ENCODE measurements around the gene MXRA8. TPM values are rescaled to one million over a fixed set of nuclear protein-coding genes. Genes with fewer than 3 reads are reported as not detected.
A peak's percentile ranks its signal among the peaks of the same experiment; 100 is the strongest.

Gene MXRA8
- total and polyA plus RNA-seq, 9 of the 15 experiments (the other 6 are each of a cell fraction or from before 2014, with no cell fraction given): 0.66 to 11.3 (median 6.3) TPM

DNA sequence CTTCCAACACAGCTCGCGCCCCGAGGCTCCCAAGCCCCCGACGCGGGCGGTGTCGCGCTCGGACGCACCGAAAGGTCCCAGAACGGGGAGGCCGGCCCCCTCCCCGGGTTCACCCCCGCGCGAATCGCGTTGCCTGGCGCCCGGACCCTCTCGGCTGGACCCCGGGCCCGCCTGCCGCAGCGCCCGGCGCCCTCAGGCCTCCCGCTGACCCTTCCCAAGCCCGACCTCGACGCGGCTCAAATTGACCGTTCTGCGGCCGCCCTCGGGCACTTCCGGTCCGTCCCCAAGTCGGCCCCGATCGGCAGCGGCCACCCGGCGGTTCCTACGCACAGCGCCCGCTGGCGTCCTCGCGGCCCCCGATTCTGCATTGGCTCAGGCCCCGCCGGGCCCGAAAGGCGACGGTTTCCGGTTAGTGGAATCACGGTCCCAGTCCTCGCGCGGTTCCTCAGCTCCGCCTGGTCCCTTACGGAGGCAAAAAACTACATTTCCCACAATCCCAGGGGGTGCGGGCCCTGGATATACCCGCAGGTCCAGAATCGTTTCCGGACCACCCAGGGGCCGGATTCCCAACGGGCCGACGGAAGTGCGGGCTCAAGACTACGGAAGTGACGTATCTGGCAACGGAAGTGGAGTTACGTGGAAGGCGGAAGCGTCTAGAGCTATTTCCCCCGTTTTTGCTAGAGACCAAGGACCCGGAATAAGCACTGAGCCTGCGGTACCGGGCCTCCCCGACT is 16.7 kb upstream of the MXRA8 start, which contains the start of gene AURKAIP1 (continued):
- TF ChIP-seq, protein P1, sequence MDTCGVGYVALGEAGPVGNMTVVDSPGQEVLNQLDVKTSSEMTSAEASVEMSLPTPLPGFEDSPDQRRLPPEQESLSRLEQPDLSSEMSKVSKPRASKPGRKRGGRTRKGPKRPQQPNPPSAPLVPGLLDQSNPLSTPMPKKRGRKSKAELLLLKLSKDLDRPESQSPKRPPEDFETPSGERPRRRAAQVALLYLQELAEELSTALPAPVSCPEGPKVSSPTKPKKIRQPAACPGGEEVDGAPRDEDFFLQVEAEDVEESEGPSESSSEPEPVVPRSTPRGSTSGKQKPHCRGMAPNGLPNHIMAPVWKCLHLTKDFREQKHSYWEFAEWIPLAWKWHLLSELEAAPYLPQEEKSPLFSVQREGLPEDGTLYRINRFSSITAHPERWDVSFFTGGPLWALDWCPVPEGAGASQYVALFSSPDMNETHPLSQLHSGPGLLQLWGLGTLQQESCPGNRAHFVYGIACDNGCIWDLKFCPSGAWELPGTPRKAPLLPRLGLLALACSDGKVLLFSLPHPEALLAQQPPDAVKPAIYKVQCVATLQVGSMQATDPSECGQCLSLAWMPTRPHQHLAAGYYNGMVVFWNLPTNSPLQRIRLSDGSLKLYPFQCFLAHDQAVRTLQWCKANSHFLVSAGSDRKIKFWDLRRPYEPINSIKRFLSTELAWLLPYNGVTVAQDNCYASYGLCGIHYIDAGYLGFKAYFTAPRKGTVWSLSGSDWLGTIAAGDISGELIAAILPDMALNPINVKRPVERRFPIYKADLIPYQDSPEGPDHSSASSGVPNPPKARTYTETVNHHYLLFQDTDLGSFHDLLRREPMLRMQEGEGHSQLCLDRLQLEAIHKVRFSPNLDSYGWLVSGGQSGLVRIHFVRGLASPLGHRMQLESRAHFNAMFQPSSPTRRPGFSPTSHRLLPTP (IDR thresholded peaks at IDR 0.05; ENCODE audit: borderline replicate concordance, extremely low read depth, insufficient read length): peak; percentile 12
- TF ChIP-seq MYBL2 (IDR thresholded peaks at IDR 0.05; ENCODE audit: low read depth) (no peak; the same call in 1 of the 2 replicates), MYBL2 (CRISPR knock-in tag; IDR thresholded peaks at IDR 0.05; ENCODE audit: borderline replicate concordance) (no peak), NBN (IDR thresholded peaks at IDR 0.05; ENCODE audit: low read depth) (peak; percentile 89), YBX1 (IDR thresholded peaks at IDR 0.05) (no peak), ZBTB1 (CRISPR knock-in tag; IDR thresholded peaks at IDR 0.05; ENCODE audit: borderline replicate concordance, low read depth) (peak; percentile 83), MCM3 (IDR thresholded peaks at IDR 0.05) (no peak), RFX7 (CRISPR knock-in tag; IDR thresholded peaks at IDR 0.05) (no peak), TARDBP (IDR thresholded peaks at IDR 0.05) (peak; percentile 95), PHB2 (IDR thresholded peaks at IDR 0.05; ENCODE audit: low read depth) (no peak)
- TF ChIP-seq, protein P2, sequence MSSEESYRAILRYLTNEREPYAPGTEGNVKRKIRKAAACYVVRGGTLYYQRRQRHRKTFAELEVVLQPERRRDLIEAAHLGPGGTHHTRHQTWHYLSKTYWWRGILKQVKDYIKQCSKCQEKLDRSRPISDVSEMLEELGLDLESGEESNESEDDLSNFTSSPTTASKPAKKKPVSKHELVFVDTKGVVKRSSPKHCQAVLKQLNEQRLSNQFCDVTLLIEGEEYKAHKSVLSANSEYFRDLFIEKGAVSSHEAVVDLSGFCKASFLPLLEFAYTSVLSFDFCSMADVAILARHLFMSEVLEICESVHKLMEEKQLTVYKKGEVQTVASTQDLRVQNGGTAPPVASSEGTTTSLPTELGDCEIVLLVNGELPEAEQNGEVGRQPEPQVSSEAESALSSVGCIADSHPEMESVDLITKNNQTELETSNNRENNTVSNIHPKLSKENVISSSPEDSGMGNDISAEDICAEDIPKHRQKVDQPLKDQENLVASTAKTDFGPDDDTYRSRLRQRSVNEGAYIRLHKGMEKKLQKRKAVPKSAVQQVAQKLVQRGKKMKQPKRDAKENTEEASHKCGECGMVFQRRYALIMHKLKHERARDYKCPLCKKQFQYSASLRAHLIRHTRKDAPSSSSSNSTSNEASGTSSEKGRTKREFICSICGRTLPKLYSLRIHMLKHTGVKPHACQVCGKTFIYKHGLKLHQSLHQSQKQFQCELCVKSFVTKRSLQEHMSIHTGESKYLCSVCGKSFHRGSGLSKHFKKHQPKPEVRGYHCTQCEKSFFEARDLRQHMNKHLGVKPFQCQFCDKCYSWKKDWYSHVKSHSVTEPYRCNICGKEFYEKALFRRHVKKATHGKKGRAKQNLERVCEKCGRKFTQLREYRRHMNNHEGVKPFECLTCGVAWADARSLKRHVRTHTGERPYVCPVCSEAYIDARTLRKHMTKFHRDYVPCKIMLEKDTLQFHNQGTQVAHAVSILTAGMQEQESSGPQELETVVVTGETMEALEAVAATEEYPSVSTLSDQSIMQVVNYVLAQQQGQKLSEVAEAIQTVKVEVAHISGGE (CRISPR knock-in tag; IDR thresholded peaks at IDR 0.05): peak; percentile 99 to 100 (median 99)
- TF ChIP-seq, protein P3, sequence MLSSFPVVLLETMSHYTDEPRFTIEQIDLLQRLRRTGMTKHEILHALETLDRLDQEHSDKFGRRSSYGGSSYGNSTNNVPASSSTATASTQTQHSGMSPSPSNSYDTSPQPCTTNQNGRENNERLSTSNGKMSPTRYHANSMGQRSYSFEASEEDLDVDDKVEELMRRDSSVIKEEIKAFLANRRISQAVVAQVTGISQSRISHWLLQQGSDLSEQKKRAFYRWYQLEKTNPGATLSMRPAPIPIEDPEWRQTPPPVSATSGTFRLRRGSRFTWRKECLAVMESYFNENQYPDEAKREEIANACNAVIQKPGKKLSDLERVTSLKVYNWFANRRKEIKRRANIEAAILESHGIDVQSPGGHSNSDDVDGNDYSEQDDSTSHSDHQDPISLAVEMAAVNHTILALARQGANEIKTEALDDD (IDR thresholded peaks at IDR 0.05): no peak
- TF ChIP-seq, protein P4, sequence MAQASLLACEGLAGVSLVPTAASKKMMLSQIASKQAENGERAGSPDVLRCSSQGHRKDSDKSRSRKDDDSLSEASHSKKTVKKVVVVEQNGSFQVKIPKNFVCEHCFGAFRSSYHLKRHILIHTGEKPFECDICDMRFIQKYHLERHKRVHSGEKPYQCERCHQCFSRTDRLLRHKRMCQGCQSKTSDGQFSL (CRISPR knock-in tag; IDR thresholded peaks at IDR 0.05): peak; percentile 28; the same call in 1 of the 2 replicates
- TF ChIP-seq, protein P4 (tag; IDR thresholded peaks at IDR 0.05): no peak
- TF ChIP-seq, protein P5, sequence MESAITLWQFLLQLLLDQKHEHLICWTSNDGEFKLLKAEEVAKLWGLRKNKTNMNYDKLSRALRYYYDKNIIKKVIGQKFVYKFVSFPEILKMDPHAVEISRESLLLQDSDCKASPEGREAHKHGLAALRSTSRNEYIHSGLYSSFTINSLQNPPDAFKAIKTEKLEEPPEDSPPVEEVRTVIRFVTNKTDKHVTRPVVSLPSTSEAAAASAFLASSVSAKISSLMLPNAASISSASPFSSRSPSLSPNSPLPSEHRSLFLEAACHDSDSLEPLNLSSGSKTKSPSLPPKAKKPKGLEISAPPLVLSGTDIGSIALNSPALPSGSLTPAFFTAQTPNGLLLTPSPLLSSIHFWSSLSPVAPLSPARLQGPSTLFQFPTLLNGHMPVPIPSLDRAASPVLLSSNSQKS (CRISPR knock-in tag; IDR thresholded peaks at IDR 0.05): no peak
